ENCODE data around the gene HDGF.

HDGF gene

GRCh38 chr1:156709031-156709430 is 42.4 kb downstream of the HDGF start:
- no peak overlapping the region for H3K27ac ChIP-seq (ENCODE audit: low read depth, low read length)
- H3K4me2 ChIP-seq (ENCODE audit: low read length), result no peak overlapping the region
- no peaks in the 10 kb centered on the region for H3K79me2 ChIP-seq (ENCODE audit: control insufficient read depth, low read length)
- peaks cover 42% of the 10 kb centered on the region for H3K27me3 ChIP-seq (ENCODE audit: control insufficient read depth, low read length)
- no peaks in the 10 kb centered on the region for H3K9me3 ChIP-seq (ENCODE audit: control insufficient read depth, insufficient read depth, low read length)
- TF ChIP-seq, protein P1, sequence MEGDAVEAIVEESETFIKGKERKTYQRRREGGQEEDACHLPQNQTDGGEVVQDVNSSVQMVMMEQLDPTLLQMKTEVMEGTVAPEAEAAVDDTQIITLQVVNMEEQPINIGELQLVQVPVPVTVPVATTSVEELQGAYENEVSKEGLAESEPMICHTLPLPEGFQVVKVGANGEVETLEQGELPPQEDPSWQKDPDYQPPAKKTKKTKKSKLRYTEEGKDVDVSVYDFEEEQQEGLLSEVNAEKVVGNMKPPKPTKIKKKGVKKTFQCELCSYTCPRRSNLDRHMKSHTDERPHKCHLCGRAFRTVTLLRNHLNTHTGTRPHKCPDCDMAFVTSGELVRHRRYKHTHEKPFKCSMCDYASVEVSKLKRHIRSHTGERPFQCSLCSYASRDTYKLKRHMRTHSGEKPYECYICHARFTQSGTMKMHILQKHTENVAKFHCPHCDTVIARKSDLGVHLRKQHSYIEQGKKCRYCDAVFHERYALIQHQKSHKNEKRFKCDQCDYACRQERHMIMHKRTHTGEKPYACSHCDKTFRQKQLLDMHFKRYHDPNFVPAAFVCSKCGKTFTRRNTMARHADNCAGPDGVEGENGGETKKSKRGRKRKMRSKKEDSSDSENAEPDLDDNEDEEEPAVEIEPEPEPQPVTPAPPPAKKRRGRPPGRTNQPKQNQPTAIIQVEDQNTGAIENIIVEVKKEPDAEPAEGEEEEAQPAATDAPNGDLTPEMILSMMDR (IDR thresholded peaks at IDR 0.05; ENCODE audit: low read depth, low read length, poor library complexity, severe bottlenecking), result no peak
- no peak for TF ChIP-seq EZH2phosphoT487 (IDR thresholded peaks at IDR 0.05; ENCODE audit: borderline replicate concordance, low read length)
- 0 out of 2 replicates have a peak, but pooled peaks cover 3% of the 10 kb centered on the region for H4K20me1 ChIP-seq (ENCODE audit: control insufficient read depth, insufficient read depth, low read depth, low read length)
- no peak overlapping the region for H3K4me3 ChIP-seq (ENCODE audit: low read length)
- no peaks in the 10 kb centered on the region for H3K36me3 ChIP-seq (ENCODE audit: control insufficient read depth, low read length)
- H3K4me1 ChIP-seq (ENCODE audit: control insufficient read depth, low read length), result peaks cover 20% of the 10 kb centered on the region
- H3K9me2 ChIP-seq (replicated peaks; ENCODE audit: control insufficient read depth, low read length), result no peaks in the 10 kb centered on the region
- H3F3A ChIP-seq (ENCODE audit: control insufficient read depth, insufficient read depth), result no peaks in the 10 kb centered on the region

GRCh38 chr1:156708218-156708661 is 43.2 kb downstream of the HDGF start:
- H3K36me3 ChIP-seq (ENCODE audit: control insufficient read depth, low read length), result no peaks in the 10 kb centered on the region
- H3K27me3 ChIP-seq (ENCODE audit: control insufficient read depth, low read length), result peaks cover 50% of the 10 kb centered on the region
- 0 out of 2 replicates have a peak, but pooled peaks cover 3% of the 10 kb centered on the region for H4K20me1 ChIP-seq (ENCODE audit: control insufficient read depth, insufficient read depth, low read depth, low read length)
- no peaks in the 10 kb centered on the region for H3F3A ChIP-seq (ENCODE audit: control insufficient read depth, insufficient read depth)
- no peaks in the 10 kb centered on the region for H3K9me2 ChIP-seq (replicated peaks; ENCODE audit: control insufficient read depth, low read length)
- H3K79me2 ChIP-seq (ENCODE audit: control insufficient read depth, low read length), result no peaks in the 10 kb centered on the region
- peaks cover 20% of the 10 kb centered on the region for H3K4me1 ChIP-seq (ENCODE audit: control insufficient read depth, low read length)
- no peak overlapping the region for H3K27ac ChIP-seq (ENCODE audit: low read depth, low read length)
- no peak overlapping the region for H3K4me3 ChIP-seq (ENCODE audit: low read length)
- TF ChIP-seq, protein P1 (IDR thresholded peaks at IDR 0.05; ENCODE audit: low read depth, low read length, poor library complexity, severe bottlenecking), result no peak
- no peak for TF ChIP-seq EZH2phosphoT487 (IDR thresholded peaks at IDR 0.05; ENCODE audit: borderline replicate concordance, low read length)
- no peaks in the 10 kb centered on the region for H3K9me3 ChIP-seq (ENCODE audit: control insufficient read depth, insufficient read depth, low read length)
- no peak overlapping the region for H3K4me2 ChIP-seq (ENCODE audit: low read length)

DNA sequence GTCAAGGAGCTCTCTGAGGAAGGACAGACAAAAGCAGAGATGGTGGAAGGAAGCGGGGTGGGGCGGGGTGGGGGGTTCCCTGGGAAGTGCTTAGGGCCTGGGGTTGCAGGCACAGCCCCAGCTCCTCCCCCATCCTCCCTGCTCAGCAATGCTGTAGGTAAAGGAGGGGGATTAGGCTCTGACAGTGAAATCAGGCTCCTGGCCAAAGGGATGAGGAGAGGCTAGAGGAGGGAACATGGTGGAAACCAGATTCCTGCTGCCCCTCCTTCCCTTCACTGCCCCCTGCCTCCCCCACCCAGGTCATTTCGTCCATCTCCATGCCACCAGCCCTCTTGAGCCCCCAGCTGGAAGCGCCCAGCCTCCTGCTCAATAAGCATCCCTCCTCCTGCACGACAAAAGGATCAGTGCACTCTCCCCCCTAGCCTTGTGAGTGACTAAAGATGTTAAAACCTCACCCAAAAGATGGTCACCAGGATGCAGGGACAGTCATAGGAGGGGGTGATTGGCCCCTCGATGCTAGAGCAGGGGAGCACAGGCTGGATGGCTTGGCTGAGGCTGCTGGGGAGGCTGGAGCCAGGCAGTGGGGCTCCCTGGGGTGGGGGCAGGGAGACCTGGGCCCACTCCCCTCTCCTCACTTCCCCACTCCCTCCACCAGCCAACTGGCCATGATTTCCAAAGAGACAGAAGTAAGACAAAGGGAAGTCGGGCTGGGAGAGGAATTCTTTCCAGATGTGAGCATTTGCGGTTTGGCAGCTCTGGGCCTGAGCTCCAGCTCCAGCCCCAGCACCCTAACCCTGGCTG is 43.9 kb downstream of the HDGF start:
- TF ChIP-seq, protein P1 (IDR thresholded peaks at IDR 0.05; ENCODE audit: low read depth, low read length, poor library complexity, severe bottlenecking), result no peak
- no peak for TF ChIP-seq EZH2phosphoT487 (IDR thresholded peaks at IDR 0.05; ENCODE audit: borderline replicate concordance, low read length)
- Histone ChIP-seq H3K27ac (ENCODE audit: low read depth, low read length) (no peak overlapping the region), H3K4me3 (ENCODE audit: low read length) (no peak overlapping the region), H3K36me3 (ENCODE audit: control insufficient read depth, low read length) (no peaks in the 10 kb centered on the region), H3F3A (ENCODE audit: control insufficient read depth, insufficient read depth) (no peaks in the 10 kb centered on the region), H3K4me1 (ENCODE audit: control insufficient read depth, low read length) (peaks cover 20% of the 10 kb centered on the region), H3K79me2 (ENCODE audit: control insufficient read depth, low read length) (no peaks in the 10 kb centered on the region), H3K9me3 (ENCODE audit: control insufficient read depth, insufficient read depth, low read length) (no peaks in the 10 kb centered on the region), H3K27me3 (ENCODE audit: control insufficient read depth, low read length) (peaks cover 52% of the 10 kb centered on the region), H3K4me2 (ENCODE audit: low read length) (no peak overlapping the region), H4K20me1 (ENCODE audit: control insufficient read depth, insufficient read depth, low read depth, low read length) (0 out of 2 replicates have a peak, but pooled peaks cover 3% of the 10 kb centered on the region), H3K9me2 (replicated peaks; ENCODE audit: control insufficient read depth, low read length) (no peaks in the 10 kb centered on the region)
